RWPE1 (cell line): ENCODE data around the gene STEAP1B.
A peak's percentile ranks its signal among the peaks of the same experiment; 100 is the strongest.

Experiments used
- CTCF ChIA-PET: fragments of 350-600 bp; sonication (Branson Sonifier 250); formaldehyde crosslinking; extraction: SDS; loops from one replicate; lab custom pipeline; 2021; lab: Yijun Ruan, JAX
- POLR2A ChIA-PET: fragments of 400-600 bp; formaldehyde crosslinking; extraction: SDS; loops from one replicate; lab custom pipeline; 2020; ENCODE audit warnings: antibody characterized with exemption; ENCODE audit not compliant: low non-redundant PET; lab: Yijun Ruan, JAX
- DNase-seq: peaks from one replicate; pipeline ENCODE4 v3.0.0; 2012; ENCODE audit warnings: low spot score
- H3K27ac ChIP-seq: fragments of 450-650 bp; 2 replicates; pipeline ENCODE4 v1.5.1; 2017
- CTCF ChIP-seq: fragments of 450-650 bp; conservative IDR thresholded peaks from 2 replicates; pipeline ENCODE4 v1.5.1; 2017; ENCODE audit warnings: low read depth, mild to moderate bottlenecking

STEAP1B gene

GRCh38 chr7:22402250-22402649, 97.7 kb downstream of the STEAP1B start:
- CTCF ChIA-PET = no interaction called here
- peak overlapping the region; percentile 62 for H3K27ac ChIP-seq
- DNase-seq = no peak

GRCh38 chr7:22400936-22401553, 98.9 kb downstream of the STEAP1B start:
- POLR2A ChIA-PET = no interaction called here
- CTCF ChIA-PET = no interaction called here
- no peak for TF ChIP-seq CTCF
- no peak for DNase-seq
- H3K27ac ChIP-seq = no peak overlapping the region

More at GRCh38 chr7:22402250-22402649, 97.7 kb downstream of the STEAP1B start:
- POLR2A ChIA-PET = no interaction called here
- TF ChIP-seq CTCF = no peak

- CTCF ChIA-PET = interaction anchor here (0.7 kb wide), 1 partner anchor 814 kb away, joined by 3 read pairs; no protein-coding TSS in a partner anchor
- no peak overlapping the region for H3K27ac ChIP-seq
- DNase-seq = no peak
- POLR2A ChIA-PET = no interaction called here
- TF ChIP-seq CTCF = no peak
Observed at GRCh38 chr7:22400150-22400814, 99.7 kb downstream of the STEAP1B start.

DNA sequence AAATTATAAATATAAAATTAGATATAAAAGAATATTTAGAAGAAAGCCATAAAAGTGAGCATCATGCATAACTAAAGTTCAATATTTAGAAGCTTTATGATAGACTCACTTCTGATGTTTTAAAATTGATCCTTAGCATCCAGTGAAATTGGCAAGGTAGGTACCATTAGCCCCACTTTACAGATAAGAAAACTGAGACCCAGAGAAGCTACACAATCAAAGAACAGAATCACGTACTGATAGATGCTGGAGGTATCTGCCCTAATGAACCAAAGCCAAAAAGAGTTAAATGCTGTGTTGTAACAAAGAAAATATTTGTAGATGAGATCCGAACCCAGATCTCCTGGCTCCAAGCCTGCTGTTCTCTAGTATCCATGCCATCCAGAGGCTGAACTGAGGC, 100.4 kb downstream of the STEAP1B start:
- TF ChIP-seq CTCF = no peak
- CTCF ChIA-PET = interaction anchor here (0.6 to 0.8 kb wide), 3 partner anchors 38 to 813 kb away, joined by 3 read pairs; no protein-coding TSS in a partner anchor

GRCh38 chr7:22399091-22399490, 100.9 kb downstream of the STEAP1B start:
- POLR2A ChIA-PET = no interaction called here
- CTCF ChIA-PET = interaction anchor here (0.6 to 0.8 kb wide), 2 partner anchors 37 to 673 kb away, joined by 3 read pairs; no protein-coding TSS in a partner anchor
- no peak for DNase-seq
- H3K27ac ChIP-seq = no peak overlapping the region
- no peak for TF ChIP-seq CTCF

More for the DNA sequence above, 100.4 kb downstream of the STEAP1B start:
- H3K27ac ChIP-seq = no peak overlapping the region
- POLR2A ChIA-PET = no interaction called here
- DNase-seq = no peak

GRCh38 chr7:22397981-22398380, 102.0 kb downstream of the STEAP1B start:
- DNase-seq = no peak
- ChIA-PET POLR2A (no interaction called here), CTCF (no interaction called here)
- no peak overlapping the region for H3K27ac ChIP-seq
- no peak for TF ChIP-seq CTCF
